HCT116 (cell line): Measurements from ENCODE around the gene TSC22D3. TPM values are rescaled to one million over a fixed set of nuclear protein-coding genes. Genes with fewer than 3 reads are reported as not detected.

Source experiments
- ATAC-seq: fragments of 200-7000 bp; cut with Tn5 transposase; 2 replicates; pipeline ENCODE4 v1.9.1; 2020; ENCODE audit warnings: mild to moderate bottlenecking, moderate library complexity
- BruUV-seq: library from RNA; stranded (reverse); fragments of 400-500 nt; replicated peaks from 2 replicates; lab custom pipeline; 2021; lab: Mats Ljungman, UMichigan
- CTCF ChIA-PET: fragments of 300-600 bp; sonication (Branson Sonifier 250); formaldehyde crosslinking; loops from one replicate; lab custom pipeline; 2021; ENCODE audit warnings: antibody characterized with exemption; lab: Charles Lee
- POLR2A ChIA-PET: fragments of 300-600, 350-600 bp; sonication (Branson Sonifier 250); formaldehyde crosslinking; loops from one replicate; lab custom pipeline; 2021; ENCODE audit warnings: antibody characterized with exemption; lab: Charles Lee
- RAD21 ChIA-PET, 2 experiments: fragments of 300-600 bp; sonication (Branson Sonifier 250); formaldehyde crosslinking; loops; one replicate each; lab custom pipeline; 2023; ENCODE audit warnings: low total read pairs in 2 of 2; ENCODE audit not compliant: uncharacterized antibody in 2 of 2, unreplicated experiment in 2 of 2, low non-redundant PET in 1 of 2; lab: Charles Lee
- DNase-seq: peaks from one replicate; pipeline ENCODE4 v3.0.0-alpha.2; 2010; ENCODE audit warnings: low read depth, low spot score
- H2AFZ ChIP-seq: fragments of 200-600 bp; shearing (Covaris generic), sonication (generic); 2 replicates; pipeline ENCODE4 v1.6.1; 2017; ENCODE audit warnings: low read depth, mixed run types, mixed read lengths, antibody characterized with exemption, low read length; ENCODE audit not compliant: poor library complexity, severe bottlenecking
- H3K27ac ChIP-seq: 2 replicates; pipeline ENCODE4 v1.5.1; 2012; ENCODE audit warnings: low read depth, low read length
- H3K27me3 ChIP-seq: fragments of 200-600 bp; sonication (generic); 2 replicates; pipeline ENCODE4 v1.6.1; 2016; ENCODE audit warnings: mixed run types, low read length, mixed read lengths; ENCODE audit not compliant: insufficient read depth
- H3K36me3 ChIP-seq, 2 experiments: fragments of 200-500 bp in 1 of 2; fragments of 200-600 bp in 1 of 2; sonication (Bioruptor generic) in 1 of 2; sonication (generic) in 1 of 2; 2 replicates each; pipeline versions ENCODE4 v1.5.1 to v1.6.1; 2014 to 2016; ENCODE audit warnings: low read length in 2 of 2, inconsistent platforms in 1 of 2, mixed read lengths in 1 of 2, mixed run types in 1 of 2; ENCODE audit not compliant: insufficient read depth in 2 of 2, control insufficient read depth in 1 of 2
- H3K4me1 ChIP-seq, 2 experiments: fragments of 200-600 bp in 1 of 2; sonication (generic) in 1 of 2; 2 replicates each; pipeline versions ENCODE4 v1.5.1 to v1.6.1; 2012 to 2017; ENCODE audit warnings: low read length in 2 of 2, inconsistent platforms in 1 of 2, mild to moderate bottlenecking in 1 of 2, mixed read lengths in 1 of 2, mixed run types in 1 of 2, moderate library complexity in 1 of 2; ENCODE audit not compliant: insufficient read depth in 2 of 2, control insufficient read depth in 1 of 2
- H3K4me2 ChIP-seq: fragments of 200-600 bp; sonication (generic); 2 replicates; pipeline ENCODE4 v1.6.1; 2017; ENCODE audit warnings: mixed run types, low read length, mixed read lengths
- H3K4me3 ChIP-seq, 2 experiments: fragments of 200-600 bp in 1 of 2; sonication (generic) in 1 of 2; replicated peaks in 1 of 2; 2 replicates each; pipeline ENCODE4 v1.5.1; 2011 to 2016; ENCODE audit warnings: low read length in 2 of 2, control low read depth in 1 of 2, low read depth in 1 of 2, mild to moderate bottlenecking in 1 of 2, mixed read lengths in 1 of 2, mixed run types in 1 of 2
- H3K79me2 ChIP-seq: fragments of 200-600 bp; sonication (generic); 2 replicates; pipeline ENCODE4 v1.6.1; 2017; ENCODE audit warnings: mild to moderate bottlenecking, mixed run types, low read length, moderate library complexity, mixed read lengths; ENCODE audit not compliant: insufficient read depth
- H3K9ac ChIP-seq: fragments of 200-600 bp; sonication (generic); 2 replicates; pipeline ENCODE4 v1.6.1; 2016; ENCODE audit warnings: low read length, mixed read lengths
- H3K9me2 ChIP-seq: fragments of 200-600 bp; sonication (generic), shearing (Covaris generic); 2 replicates; pipeline ENCODE4 v1.6.1; 2017; ENCODE audit warnings: mixed run types, mild to moderate bottlenecking, moderate library complexity; ENCODE audit not compliant: insufficient read depth
- H3K9me3 ChIP-seq, 2 experiments: fragments of 200-500 bp in 1 of 2; fragments of 200-600 bp in 1 of 2; sonication (Bioruptor generic) in 1 of 2; sonication (generic) in 1 of 2; 2 replicates each; pipeline ENCODE4 v1.6.1; 2014 to 2017; ENCODE audit warnings: low read length in 2 of 2, mixed read lengths in 2 of 2, inconsistent platforms in 1 of 2, low read depth in 1 of 2, mild to moderate bottlenecking in 1 of 2, mixed run types in 1 of 2, moderate library complexity in 1 of 2; ENCODE audit not compliant: control insufficient read depth in 1 of 2, insufficient read depth in 1 of 2
- H4K20me1 ChIP-seq: fragments of 200-600 bp; sonication (generic), shearing (Covaris generic); 2 replicates; pipeline ENCODE4 v1.6.1; 2017; ENCODE audit warnings: mixed run types, mild to moderate bottlenecking, moderate library complexity; ENCODE audit not compliant: insufficient read depth
- CBX3 ChIP-seq: IDR thresholded peaks from 2 replicates; pipeline ENCODE4 v1.6.1; 2012; ENCODE audit warnings: low read depth
- EZH2 ChIP-seq: fragments of 200-600 bp; sonication (generic); IDR thresholded peaks from 2 replicates; pipeline ENCODE4 v1.6.1; 2017; ENCODE audit warnings: antibody characterized with exemption, mixed run types
- EZH2phosphoT487 ChIP-seq: fragments of 200-600 bp; IDR thresholded peaks from 2 replicates; pipeline ENCODE4 v1.6.1; 2018; ENCODE audit warnings: antibody characterized with exemption, borderline replicate concordance
- FOSL1 ChIP-seq: IDR thresholded peaks from 2 replicates; pipeline ENCODE4 v1.6.1; 2012; ENCODE audit warnings: low read depth
- POLR2A ChIP-seq: IDR thresholded peaks from 2 replicates; pipeline ENCODE4 v1.7.0; 2011; ENCODE audit warnings: borderline replicate concordance; ENCODE audit not compliant: insufficient read depth, insufficient read length; ENCODE audit errors: extremely low read depth
- SP1 ChIP-seq: IDR thresholded peaks from 2 replicates; pipeline ENCODE4 v1.6.1; 2012; ENCODE audit warnings: low read depth
- SRF ChIP-seq: IDR thresholded peaks from 2 replicates; pipeline ENCODE4 v1.6.1; 2012; ENCODE audit warnings: low read depth
- intact Hi-C: fragments of 100-400 bp; cut with micrococcal nuclease; formaldehyde crosslinking; loops from 2 replicates; pipeline ENCODE4 v1.10.0; 2022
- total RNA-seq: library from RNA; stranded (reverse); gene quantifications from one replicate; pipeline ENCODE4 v1.2.1, GENCODE V29; 2021; ENCODE audit not compliant: unreplicated experiment
- TF ChIP-seq, protein P1 (sequence below): IDR thresholded peaks from 2 replicates; pipeline ENCODE4 v1.6.1; 2012
- TF ChIP-seq, protein P2 (sequence below), 3 experiments: fragments of 200-600 bp in 1 of 3; sonication (generic) in 1 of 3; IDR thresholded peaks in 2 of 3; conservative IDR thresholded peaks in 1 of 3; 2 replicates each; pipeline ENCODE4 v1.5.1; 2012 to 2017; ENCODE audit warnings: low read depth in 2 of 3, low read length in 2 of 3, antibody characterized with exemption in 1 of 3, borderline replicate concordance in 1 of 3, control low read depth in 1 of 3, mild to moderate bottlenecking in 1 of 3, mixed read lengths in 1 of 3, mixed run types in 1 of 3, moderate library complexity in 1 of 3; ENCODE audit not compliant: insufficient read depth in 1 of 3
- TF ChIP-seq, protein P3 (sequence below): IDR thresholded peaks from 2 replicates; pipeline ENCODE4 v1.6.1; 2012; ENCODE audit warnings: low read depth
- TF ChIP-seq, protein P4 (sequence below): IDR thresholded peaks from 2 replicates; pipeline ENCODE4 v1.6.1; 2011; ENCODE audit warnings: mild to moderate bottlenecking, low read length, moderate library complexity; ENCODE audit not compliant: insufficient replicate concordance; ENCODE audit errors: extremely low read depth

TSC22D3 gene
- total RNA-seq, 1 experiment from 2014 or later = 24.6 TPM

DNA sequence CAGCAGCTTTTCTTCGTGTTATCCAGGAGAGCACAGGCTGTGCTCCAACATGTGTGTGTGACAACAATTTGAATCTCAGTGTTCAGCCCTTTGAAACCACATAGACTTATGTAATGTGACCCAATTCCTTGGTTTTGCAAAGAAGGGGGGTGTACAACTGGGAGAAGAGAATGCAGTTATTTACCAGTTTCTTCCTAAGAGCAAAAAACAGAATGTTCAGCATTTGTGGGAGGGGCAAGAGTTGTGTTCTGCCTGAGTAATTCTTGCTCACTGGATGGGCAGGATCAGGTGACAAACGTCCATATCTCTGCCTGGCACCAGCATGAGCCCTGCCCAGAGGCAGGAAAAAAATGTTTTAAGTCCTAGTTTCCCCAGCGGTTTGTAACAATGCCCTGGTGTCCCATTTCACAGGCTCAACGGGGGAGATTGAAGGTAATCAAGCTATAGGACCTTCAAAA, 75.2 kb downstream of the TSC22D3 start:
- Histone ChIP-seq H3K9ac (no peak overlapping the region), H3K27ac (no peak overlapping the region), H3K4me2 (no peak overlapping the region), H3K27me3 (no peaks in the 10 kb centered on the region), H3K36me3 (no peaks in the 10 kb centered on the region), H3K79me2 (no peaks in the 10 kb centered on the region), H3K9me2 (no peaks in the 10 kb centered on the region), H4K20me1 (no peaks in the 10 kb centered on the region), H3K9me3 (no peaks in the 10 kb centered on the region), H3K4me1 (peaks cover 3 to 8% of the 10 kb centered on the region in 2 experiments; a peak in 2 of 4 replicates), H3K4me3 (no peak overlapping the region)
- ChIA-PET CTCF (no interaction called here), RAD21 (no interaction called here)
- DNase-seq (no peak), ATAC-seq (peak; percentile 59; the same call in 1 of the 2 replicates)
- no TSS peak for BruUV-seq
- no peak for TF ChIP-seq POLR2A
- TF ChIP-seq, protein P1, sequence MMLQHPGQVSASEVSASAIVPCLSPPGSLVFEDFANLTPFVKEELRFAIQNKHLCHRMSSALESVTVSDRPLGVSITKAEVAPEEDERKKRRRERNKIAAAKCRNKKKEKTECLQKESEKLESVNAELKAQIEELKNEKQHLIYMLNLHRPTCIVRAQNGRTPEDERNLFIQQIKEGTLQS = no peak
- TF ChIP-seq, protein P2, sequence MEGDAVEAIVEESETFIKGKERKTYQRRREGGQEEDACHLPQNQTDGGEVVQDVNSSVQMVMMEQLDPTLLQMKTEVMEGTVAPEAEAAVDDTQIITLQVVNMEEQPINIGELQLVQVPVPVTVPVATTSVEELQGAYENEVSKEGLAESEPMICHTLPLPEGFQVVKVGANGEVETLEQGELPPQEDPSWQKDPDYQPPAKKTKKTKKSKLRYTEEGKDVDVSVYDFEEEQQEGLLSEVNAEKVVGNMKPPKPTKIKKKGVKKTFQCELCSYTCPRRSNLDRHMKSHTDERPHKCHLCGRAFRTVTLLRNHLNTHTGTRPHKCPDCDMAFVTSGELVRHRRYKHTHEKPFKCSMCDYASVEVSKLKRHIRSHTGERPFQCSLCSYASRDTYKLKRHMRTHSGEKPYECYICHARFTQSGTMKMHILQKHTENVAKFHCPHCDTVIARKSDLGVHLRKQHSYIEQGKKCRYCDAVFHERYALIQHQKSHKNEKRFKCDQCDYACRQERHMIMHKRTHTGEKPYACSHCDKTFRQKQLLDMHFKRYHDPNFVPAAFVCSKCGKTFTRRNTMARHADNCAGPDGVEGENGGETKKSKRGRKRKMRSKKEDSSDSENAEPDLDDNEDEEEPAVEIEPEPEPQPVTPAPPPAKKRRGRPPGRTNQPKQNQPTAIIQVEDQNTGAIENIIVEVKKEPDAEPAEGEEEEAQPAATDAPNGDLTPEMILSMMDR (IDR thresholded peaks at IDR 0.05 in 2 of 3, conservative IDR thresholded peaks at IDR 0.05 in 1 of 3; ENCODE audit: borderline replicate concordance in 1 of 3, insufficient read depth in 1 of 3, low read depth in 2 of 3, low read length in 2 of 3) = no peak
- TF ChIP-seq SRF = no peak
- no peak for TF ChIP-seq SP1
- TF ChIP-seq, protein P3, sequence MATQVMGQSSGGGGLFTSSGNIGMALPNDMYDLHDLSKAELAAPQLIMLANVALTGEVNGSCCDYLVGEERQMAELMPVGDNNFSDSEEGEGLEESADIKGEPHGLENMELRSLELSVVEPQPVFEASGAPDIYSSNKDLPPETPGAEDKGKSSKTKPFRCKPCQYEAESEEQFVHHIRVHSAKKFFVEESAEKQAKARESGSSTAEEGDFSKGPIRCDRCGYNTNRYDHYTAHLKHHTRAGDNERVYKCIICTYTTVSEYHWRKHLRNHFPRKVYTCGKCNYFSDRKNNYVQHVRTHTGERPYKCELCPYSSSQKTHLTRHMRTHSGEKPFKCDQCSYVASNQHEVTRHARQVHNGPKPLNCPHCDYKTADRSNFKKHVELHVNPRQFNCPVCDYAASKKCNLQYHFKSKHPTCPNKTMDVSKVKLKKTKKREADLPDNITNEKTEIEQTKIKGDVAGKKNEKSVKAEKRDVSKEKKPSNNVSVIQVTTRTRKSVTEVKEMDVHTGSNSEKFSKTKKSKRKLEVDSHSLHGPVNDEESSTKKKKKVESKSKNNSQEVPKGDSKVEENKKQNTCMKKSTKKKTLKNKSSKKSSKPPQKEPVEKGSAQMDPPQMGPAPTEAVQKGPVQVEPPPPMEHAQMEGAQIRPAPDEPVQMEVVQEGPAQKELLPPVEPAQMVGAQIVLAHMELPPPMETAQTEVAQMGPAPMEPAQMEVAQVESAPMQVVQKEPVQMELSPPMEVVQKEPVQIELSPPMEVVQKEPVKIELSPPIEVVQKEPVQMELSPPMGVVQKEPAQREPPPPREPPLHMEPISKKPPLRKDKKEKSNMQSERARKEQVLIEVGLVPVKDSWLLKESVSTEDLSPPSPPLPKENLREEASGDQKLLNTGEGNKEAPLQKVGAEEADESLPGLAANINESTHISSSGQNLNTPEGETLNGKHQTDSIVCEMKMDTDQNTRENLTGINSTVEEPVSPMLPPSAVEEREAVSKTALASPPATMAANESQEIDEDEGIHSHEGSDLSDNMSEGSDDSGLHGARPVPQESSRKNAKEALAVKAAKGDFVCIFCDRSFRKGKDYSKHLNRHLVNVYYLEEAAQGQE = no peak
- no peak for TF ChIP-seq EZH2
- TF ChIP-seq, protein P4, sequence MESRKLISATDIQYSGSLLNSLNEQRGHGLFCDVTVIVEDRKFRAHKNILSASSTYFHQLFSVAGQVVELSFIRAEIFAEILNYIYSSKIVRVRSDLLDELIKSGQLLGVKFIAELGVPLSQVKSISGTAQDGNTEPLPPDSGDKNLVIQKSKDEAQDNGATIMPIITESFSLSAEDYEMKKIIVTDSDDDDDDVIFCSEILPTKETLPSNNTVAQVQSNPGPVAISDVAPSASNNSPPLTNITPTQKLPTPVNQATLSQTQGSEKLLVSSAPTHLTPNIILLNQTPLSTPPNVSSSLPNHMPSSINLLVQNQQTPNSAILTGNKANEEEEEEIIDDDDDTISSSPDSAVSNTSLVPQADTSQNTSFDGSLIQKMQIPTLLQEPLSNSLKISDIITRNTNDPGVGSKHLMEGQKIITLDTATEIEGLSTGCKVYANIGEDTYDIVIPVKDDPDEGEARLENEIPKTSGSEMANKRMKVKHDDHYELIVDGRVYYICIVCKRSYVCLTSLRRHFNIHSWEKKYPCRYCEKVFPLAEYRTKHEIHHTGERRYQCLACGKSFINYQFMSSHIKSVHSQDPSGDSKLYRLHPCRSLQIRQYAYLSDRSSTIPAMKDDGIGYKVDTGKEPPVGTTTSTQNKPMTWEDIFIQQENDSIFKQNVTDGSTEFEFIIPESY = no peak
- TF ChIP-seq CBX3 = no peak
- TF ChIP-seq FOSL1 = no peak
- TF ChIP-seq EZH2phosphoT487 = no peak
- TF ChIP-seq, all 23 proteins: peak for 0
- intact Hi-C loops = no loop called here
- POLR2A ChIA-PET = no interaction called here
- H2AFZ ChIP-seq = no peak overlapping the region
